RWPE2 (cell line): ENCODE data around the gene KAT6B.

ENCODE experiments used
- ATAC-seq: fragments of 200-7000 bp; cut with Tn5 transposase; 3 replicates; pipeline ENCODE4 v1.9.1; 2021; ENCODE audit warnings: low read depth
- DNase-seq: peaks from one replicate; pipeline ENCODE4 v3.0.0-alpha.2; 2020; ENCODE audit warnings: low spot score
- H3K27ac ChIP-seq: fragments of 450-650 bp; 2 replicates; pipeline ENCODE4 v1.5.1; 2017; ENCODE audit warnings: mild to moderate bottlenecking; ENCODE audit not compliant: poor library complexity, severe bottlenecking
- H3K27me3 ChIP-seq: fragments of 250-450 bp; sonication (Bioruptor Pico); 2 replicates; pipeline ENCODE4 v1.5.1; 2021; ENCODE audit warnings: mild to moderate bottlenecking, moderate library complexity; ENCODE audit not compliant: insufficient read depth, poor library complexity, severe bottlenecking
- H3K36me3 ChIP-seq: fragments of 250-450 bp; sonication (Bioruptor Pico); 2 replicates; pipeline ENCODE4 v1.5.1; 2020; ENCODE audit warnings: low read depth, mild to moderate bottlenecking, moderate library complexity
- H3K4me1 ChIP-seq: fragments of 250-450 bp; sonication (Bioruptor Pico); 2 replicates; pipeline ENCODE4 v1.5.1; 2021; ENCODE audit warnings: mild to moderate bottlenecking, moderate library complexity; ENCODE audit not compliant: insufficient read depth, poor library complexity, severe bottlenecking
- H3K4me3 ChIP-seq: fragments of 250-450 bp; sonication (Bioruptor Pico); 2 replicates; pipeline ENCODE4 v1.5.1; 2021; ENCODE audit warnings: mild to moderate bottlenecking, moderate library complexity; ENCODE audit not compliant: severe bottlenecking
- H3K9me3 ChIP-seq: fragments of 250-450 bp; sonication (Bioruptor Pico); 2 replicates; pipeline ENCODE4 v1.5.1; 2021; ENCODE audit warnings: mild to moderate bottlenecking, moderate library complexity; ENCODE audit not compliant: severe bottlenecking
- TF ChIP-seq, protein P1 (sequence below): fragments of 450-650 bp; IDR thresholded peaks from one replicate; pipeline ENCODE4 v1.5.1; 2017; ENCODE audit warnings: mild to moderate bottlenecking, moderate library complexity; ENCODE audit not compliant: poor library complexity, severe bottlenecking

KAT6B gene

DNA sequence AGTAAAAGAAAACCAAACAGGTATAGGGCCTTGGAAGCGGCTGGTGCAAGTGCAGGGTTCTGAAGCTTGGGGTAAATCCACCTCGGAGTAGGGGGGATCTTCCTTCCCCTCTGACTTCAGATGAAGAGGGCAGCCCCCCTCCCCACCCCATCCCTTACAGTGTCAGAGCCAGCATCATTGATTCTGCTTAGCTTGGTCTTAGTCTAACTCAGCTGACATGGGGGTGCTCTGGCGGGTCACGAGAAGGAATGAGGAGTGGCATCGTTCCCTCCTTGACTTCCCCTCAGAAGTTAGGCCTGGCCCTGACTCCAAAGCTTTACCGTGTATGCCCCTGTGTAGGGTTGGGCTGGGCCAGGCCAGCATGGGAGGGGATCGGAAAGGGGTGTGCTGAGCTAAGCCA, 240.9 kb downstream of the KAT6B start:
- DNase-seq (no peak), ATAC-seq (no peak)
- Histone ChIP-seq H3K4me3 (no peak overlapping the region), H3K27me3 (no peaks in the 10 kb centered on the region), H3K9me3 (no peaks in the 10 kb centered on the region), H3K27ac (no peak overlapping the region), H3K4me1 (no peaks in the 10 kb centered on the region), H3K36me3 (no peaks in the 10 kb centered on the region)
- TF ChIP-seq, protein P1, sequence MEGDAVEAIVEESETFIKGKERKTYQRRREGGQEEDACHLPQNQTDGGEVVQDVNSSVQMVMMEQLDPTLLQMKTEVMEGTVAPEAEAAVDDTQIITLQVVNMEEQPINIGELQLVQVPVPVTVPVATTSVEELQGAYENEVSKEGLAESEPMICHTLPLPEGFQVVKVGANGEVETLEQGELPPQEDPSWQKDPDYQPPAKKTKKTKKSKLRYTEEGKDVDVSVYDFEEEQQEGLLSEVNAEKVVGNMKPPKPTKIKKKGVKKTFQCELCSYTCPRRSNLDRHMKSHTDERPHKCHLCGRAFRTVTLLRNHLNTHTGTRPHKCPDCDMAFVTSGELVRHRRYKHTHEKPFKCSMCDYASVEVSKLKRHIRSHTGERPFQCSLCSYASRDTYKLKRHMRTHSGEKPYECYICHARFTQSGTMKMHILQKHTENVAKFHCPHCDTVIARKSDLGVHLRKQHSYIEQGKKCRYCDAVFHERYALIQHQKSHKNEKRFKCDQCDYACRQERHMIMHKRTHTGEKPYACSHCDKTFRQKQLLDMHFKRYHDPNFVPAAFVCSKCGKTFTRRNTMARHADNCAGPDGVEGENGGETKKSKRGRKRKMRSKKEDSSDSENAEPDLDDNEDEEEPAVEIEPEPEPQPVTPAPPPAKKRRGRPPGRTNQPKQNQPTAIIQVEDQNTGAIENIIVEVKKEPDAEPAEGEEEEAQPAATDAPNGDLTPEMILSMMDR, result no peak

DNA sequence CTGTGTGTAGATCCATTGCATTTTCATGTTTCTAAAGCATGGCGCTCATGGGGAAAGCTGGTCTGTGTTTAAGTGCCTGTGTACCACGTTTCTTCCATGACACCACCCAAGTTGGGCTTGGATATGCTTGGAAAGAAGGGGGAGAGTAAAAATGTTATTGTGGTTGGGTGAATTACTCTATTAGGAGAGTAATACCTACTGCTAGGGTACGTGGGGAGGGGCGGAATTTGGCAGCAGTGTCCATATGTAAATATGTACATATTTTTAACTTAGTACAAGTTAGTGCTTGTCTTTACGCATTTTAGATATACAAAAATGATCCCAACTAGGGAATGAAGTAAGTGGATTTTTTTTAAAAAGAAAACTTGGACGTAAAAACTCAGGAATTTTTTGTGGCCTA, 242.1 kb downstream of the KAT6B start:
- Histone ChIP-seq H3K9me3 (no peaks in the 10 kb centered on the region), H3K27me3 (no peaks in the 10 kb centered on the region), H3K4me3 (no peak overlapping the region), H3K27ac (no peak overlapping the region), H3K4me1 (no peaks in the 10 kb centered on the region), H3K36me3 (no peaks in the 10 kb centered on the region)
- DNase-seq, result no peak
- no peak for ATAC-seq
- TF ChIP-seq, protein P1, result no peak

DNA sequence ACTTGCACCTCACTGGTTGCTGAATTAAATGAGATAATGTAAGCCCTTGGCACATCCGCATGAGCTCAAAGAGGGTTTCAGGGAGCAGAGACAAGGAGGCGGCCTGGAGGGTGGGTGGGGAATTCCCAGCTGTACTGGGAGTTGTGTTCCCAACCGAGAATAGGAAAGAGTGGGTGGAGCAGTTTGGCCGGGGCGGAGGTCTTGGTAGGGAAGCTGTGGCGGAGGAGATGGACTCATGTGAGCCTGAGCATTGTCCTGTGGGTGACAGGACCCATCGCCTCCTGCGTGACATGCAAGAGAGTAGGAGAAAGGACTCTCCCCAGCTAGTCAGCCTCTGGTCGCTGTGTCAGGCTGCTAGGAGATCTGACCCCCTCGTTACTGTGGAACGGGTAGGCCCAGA, 244.1 kb downstream of the KAT6B start:
- H3K4me3 ChIP-seq, result no peak overlapping the region
- H3K36me3 ChIP-seq, result no peaks in the 10 kb centered on the region
- DNase-seq, result no peak
- TF ChIP-seq, protein P1, result no peak
- H3K4me1 ChIP-seq, result no peaks in the 10 kb centered on the region
- no peaks in the 10 kb centered on the region for H3K27me3 ChIP-seq
- ATAC-seq, result no peak
- H3K9me3 ChIP-seq, result no peaks in the 10 kb centered on the region
- H3K27ac ChIP-seq, result no peak overlapping the region

DNA sequence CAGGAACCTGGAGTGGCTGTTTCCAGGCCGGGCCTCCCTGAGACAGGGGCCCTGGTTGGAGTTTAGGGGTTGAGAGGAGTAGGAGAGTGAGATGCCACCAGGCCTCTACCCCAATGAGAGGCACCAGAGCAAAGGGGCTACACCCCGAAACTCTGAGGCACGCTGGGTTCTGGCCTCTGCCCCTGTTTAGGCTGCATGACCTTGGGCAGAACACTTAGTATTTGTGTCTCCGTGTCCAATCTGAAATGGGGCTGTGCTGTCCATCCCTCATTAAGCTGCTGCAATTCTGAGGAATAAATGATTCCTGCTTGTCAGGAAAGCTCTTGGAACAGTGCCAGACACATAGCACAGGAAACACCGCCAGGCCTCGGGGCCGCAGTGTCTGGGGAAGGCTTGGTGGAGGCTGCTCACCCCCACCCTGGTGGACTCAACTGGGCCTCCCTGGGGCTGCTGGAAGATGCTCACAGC, 244.6 kb downstream of the KAT6B start:
- Histone ChIP-seq H3K9me3 (no peaks in the 10 kb centered on the region), H3K27ac (no peak overlapping the region), H3K27me3 (no peaks in the 10 kb centered on the region), H3K4me1 (no peaks in the 10 kb centered on the region), H3K36me3 (no peaks in the 10 kb centered on the region), H3K4me3 (no peak overlapping the region)
- ATAC-seq, result no peak
- DNase-seq, result no peak
- TF ChIP-seq, protein P1, result no peak

DNA sequence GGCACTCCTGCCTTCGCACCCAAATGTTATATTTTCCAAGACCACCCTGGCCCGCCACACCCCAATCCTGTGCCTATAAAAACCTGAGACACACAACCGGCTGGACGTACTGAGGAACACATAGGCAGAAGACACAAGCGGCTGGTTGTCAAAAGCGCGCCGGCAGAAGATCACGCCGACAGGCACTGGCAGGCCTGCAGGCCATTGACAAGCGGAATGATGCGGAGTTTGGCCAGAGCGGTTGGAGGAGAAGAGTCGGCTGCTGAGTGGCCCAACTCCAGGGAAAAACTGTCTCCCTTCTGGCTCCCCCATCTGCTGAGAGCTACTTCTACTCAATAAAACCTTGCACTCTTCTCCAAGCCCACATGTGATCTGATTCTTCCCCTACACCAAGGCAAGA, 245.4 kb downstream of the KAT6B start:
- TF ChIP-seq, protein P1, result no peak
- no peak overlapping the region for H3K4me3 ChIP-seq
- H3K4me1 ChIP-seq, result no peaks in the 10 kb centered on the region
- H3K27me3 ChIP-seq, result no peaks in the 10 kb centered on the region
- DNase-seq, result no peak
- no peak for ATAC-seq
- H3K36me3 ChIP-seq, result no peaks in the 10 kb centered on the region
- H3K27ac ChIP-seq, result no peak overlapping the region
- H3K9me3 ChIP-seq, result no peaks in the 10 kb centered on the region
